Panc1 (cell line): ENCODE data around the gene TREML2. TPM values are rescaled to one million over a fixed set of nuclear protein-coding genes. Genes with fewer than 3 reads are reported as not detected.

ENCODE experiments used
- ATAC-seq: fragments of 200-7000 bp; cut with Tn5 transposase; 2 replicates; pipeline ENCODE4 v1.9.1; 2020; ENCODE audit warnings: mild to moderate bottlenecking, moderate library complexity
- BruUV-seq: library from RNA; stranded (reverse); fragments of 400-500 nt; replicated peaks from 2 replicates; lab custom pipeline; 2021; lab: Mats Ljungman, UMichigan
- CTCF ChIA-PET: fragments of 300-600 bp; sonication (Branson Sonifier 250); formaldehyde crosslinking; loops from one replicate; lab custom pipeline; 2022; ENCODE audit warnings: antibody characterized with exemption; lab: Charles Lee
- POLR2A ChIA-PET: fragments of 300-600 bp; sonication (Branson Sonifier 250); formaldehyde crosslinking; loops from one replicate; lab custom pipeline; 2022; ENCODE audit warnings: antibody characterized with exemption; lab: Charles Lee
- DNase-seq: peaks from one replicate; pipeline ENCODE4 v3.0.0-alpha.2; 2010; ENCODE audit warnings: low read depth, low spot score
- H3K27ac ChIP-seq: 2 replicates; pipeline ENCODE4 v1.5.1; 2011; ENCODE audit warnings: mild to moderate bottlenecking, low read length, inconsistent platforms
- H3K27me3 ChIP-seq: fragments of 200-500 bp; sonication (Bioruptor generic); 2 replicates; pipeline ENCODE4 v1.6.0; 2014; ENCODE audit warnings: low read length, inconsistent platforms; ENCODE audit not compliant: control insufficient read depth, insufficient read depth
- H3K36me3 ChIP-seq: fragments of 200-500 bp; sonication (Bioruptor generic); 2 replicates; pipeline ENCODE4 v1.5.1; 2014; ENCODE audit warnings: inconsistent platforms, mild to moderate bottlenecking, low read length, moderate library complexity; ENCODE audit not compliant: control insufficient read depth, insufficient read depth
- H3K4me1 ChIP-seq: 2 replicates; pipeline ENCODE4 v1.5.1; 2011; ENCODE audit warnings: inconsistent platforms, mild to moderate bottlenecking, low read length, moderate library complexity; ENCODE audit not compliant: control insufficient read depth, insufficient read depth
- H3K4me3 ChIP-seq, 2 experiments: 2 replicates each; pipeline ENCODE4 v1.5.1; 2011 to 2012; ENCODE audit warnings: low read depth in 2 of 2, low read length in 2 of 2, mild to moderate bottlenecking in 2 of 2, inconsistent platforms in 1 of 2, moderate library complexity in 1 of 2
- H3K9me3 ChIP-seq: fragments of 200-500 bp; sonication (Bioruptor generic); 2 replicates; pipeline ENCODE4 v1.5.1; 2014; ENCODE audit warnings: low read depth, mild to moderate bottlenecking, inconsistent platforms, low read length, moderate library complexity; ENCODE audit not compliant: control insufficient read depth, insufficient read depth
- CTCF ChIP-seq: fragments of 450-650 bp; IDR thresholded peaks from 2 replicates; pipeline ENCODE4 v1.5.1; 2017; ENCODE audit warnings: mild to moderate bottlenecking
- POLR2AphosphoS5 ChIP-seq: IDR thresholded peaks from 2 replicates; pipeline ENCODE4 v1.6.1; 2012; ENCODE audit warnings: mild to moderate bottlenecking, low read depth, low read length, moderate library complexity
- REST ChIP-seq, 2 experiments: IDR thresholded peaks; 2 replicates each; pipeline ENCODE4 v1.6.1; 2011 to 2012; ENCODE audit warnings: low read depth in 2 of 2, control low read depth in 1 of 2, low read length in 1 of 2, mild to moderate bottlenecking in 1 of 2, moderate library complexity in 1 of 2; ENCODE audit not compliant: insufficient read depth in 1 of 2
- SIN3A ChIP-seq: IDR thresholded peaks from 2 replicates; pipeline ENCODE4 v1.6.1; 2012; ENCODE audit warnings: low read depth, mild to moderate bottlenecking, low read length, moderate library complexity, borderline replicate concordance; ENCODE audit not compliant: insufficient read depth
- TCF7L2 ChIP-seq: IDR thresholded peaks from 2 replicates; pipeline ENCODE4 v1.6.1; 2011; ENCODE audit warnings: mild to moderate bottlenecking, low read depth, low read length, inconsistent platforms
- in situ Hi-C: cut with HindIII; loops from 2 replicates; pipeline ENCODE4 v1.10.0; 2016; ENCODE audit warnings: low sequenced_read_pairs, low pct_unique_long_range_greater_than_20kb
- intact Hi-C: fragments of 100-400 bp; cut with micrococcal nuclease; formaldehyde crosslinking; loops from one replicate; pipeline ENCODE4 v1.10.0; 2022; ENCODE audit not compliant: unreplicated experiment
- total RNA-seq: library from RNA; stranded (reverse); gene quantifications from one replicate; pipeline ENCODE4 v1.2.1, GENCODE V29; 2021; ENCODE audit not compliant: unreplicated experiment

Gene TREML2
- total RNA-seq, 1 experiment from 2014 or later: not detected

GRCh38 chr6:41193171-41193734 lies 7.7 kb downstream of the TREML2 start:
- POLR2A ChIA-PET: no interaction called here
- in situ Hi-C loops: no loop called here
- DNase-seq: no peak

GRCh38 chr6:41191569-41191968 lies 9.4 kb downstream of the TREML2 start:
- Histone ChIP-seq H3K4me1 (no peaks in the 10 kb centered on the region), H3K27me3 (peaks cover 3% of the 10 kb centered on the region; the same call in 1 of the 2 replicates), H3K4me3 (no peak overlapping the region), H3K36me3 (no peaks in the 10 kb centered on the region), H3K9me3 (peaks cover 4% of the 10 kb centered on the region; the same call in 1 of the 2 replicates), H3K27ac (no peak overlapping the region)
- DNase-seq (no peak), ATAC-seq (peak; percentile 57; the same call in 1 of the 2 replicates)
- in situ Hi-C loops (no loop called here), intact Hi-C loops (no loop called here)
- CTCF ChIA-PET: interaction anchor here (1.0 kb wide), 1 partner anchor 10 kb away, joined by 5 read pairs; no protein-coding TSS in a partner anchor
- POLR2A ChIA-PET: no interaction called here
- no TSS peak for BruUV-seq
- TF ChIP-seq CTCF: peak; percentile 66
- no peak for TF ChIP-seq SIN3A
- no peak for TF ChIP-seq TCF7L2

More at GRCh38 chr6:41193171-41193734, 7.7 kb downstream of the TREML2 start:
- H3K27me3 ChIP-seq: peaks cover 4% of the 10 kb centered on the region; the same call in 1 of the 2 replicates
- TF ChIP-seq REST (IDR thresholded peaks at IDR 0.05; ENCODE audit: insufficient read depth in 1 of 2, low read depth in 2 of 2, low read length in 1 of 2) (no peak), SIN3A (no peak), TCF7L2 (no peak), POLR2AphosphoS5 (no peak), CTCF (no peak)
- no peaks in the 10 kb centered on the region for H3K4me1 ChIP-seq
- intact Hi-C loops: no loop called here
- 0 out of 2 replicates have a peak, but pooled peaks have one; percentile 41 for ATAC-seq
- BruUV-seq: no TSS peak
- no peak overlapping the region for H3K4me3 ChIP-seq
- peaks cover 4% of the 10 kb centered on the region; the same call in 1 of the 2 replicates for H3K9me3 ChIP-seq
- CTCF ChIA-PET: no interaction called here
- H3K36me3 ChIP-seq: no peaks in the 10 kb centered on the region
- no peak overlapping the region for H3K27ac ChIP-seq
